T47D (cell line): Measurements from ENCODE around the gene CABLES2.
A peak's percentile ranks its signal among the peaks of the same experiment; 100 is the strongest.

Experiments
- DNase-seq, 2 experiments: peaks; one replicate each; pipeline versions ENCODE4 v3.0.0 to v3.0.0-alpha.2; 2011 to 2012; ENCODE audit warnings: low read depth in 1 of 2, low spot score in 1 of 2
- JUND ChIP-seq: IDR thresholded peaks from 2 replicates; pipeline ENCODE4 v1.6.1; 2012; ENCODE audit warnings: low read depth
- in situ Hi-C: cut with HindIII; loops from 2 replicates; pipeline ENCODE4 v1.10.0; 2016; ENCODE audit warnings: low sequenced_read_pairs, low pct_unique_long_range_greater_than_20kb

Gene CABLES2

GRCh38 chr20:62392621-62393334 is 14.3 kb downstream of the CABLES2 start:
- in situ Hi-C loops = no loop called here
- DNase-seq = no peak
- TF ChIP-seq JUND = no peak

DNA sequence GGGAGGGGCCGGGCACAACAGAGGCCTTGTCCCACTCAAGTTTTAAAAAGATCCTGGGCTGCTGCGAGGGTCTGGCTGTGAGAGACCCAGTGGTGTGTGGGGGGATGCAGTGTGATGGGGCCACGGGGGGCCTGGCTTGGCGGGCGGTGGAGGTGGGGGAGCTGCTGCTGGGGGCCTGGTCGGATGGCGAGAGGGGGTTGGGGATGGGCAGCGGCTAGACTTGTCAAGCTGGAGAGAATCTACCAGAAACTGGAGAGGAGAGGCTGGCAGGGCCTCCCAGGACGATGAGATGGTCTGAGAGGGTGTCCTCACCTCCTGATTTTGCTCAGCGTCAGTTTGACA is 15.0 kb downstream of the CABLES2 start:
- no peak for TF ChIP-seq JUND
- in situ Hi-C loops = no loop called here
- no peak for DNase-seq

GRCh38 chr20:62391165-62392076 is 15.7 kb downstream of the CABLES2 start:
- TF ChIP-seq JUND = no peak
- DNase-seq = no peak
- in situ Hi-C loops = no loop called here

DNA sequence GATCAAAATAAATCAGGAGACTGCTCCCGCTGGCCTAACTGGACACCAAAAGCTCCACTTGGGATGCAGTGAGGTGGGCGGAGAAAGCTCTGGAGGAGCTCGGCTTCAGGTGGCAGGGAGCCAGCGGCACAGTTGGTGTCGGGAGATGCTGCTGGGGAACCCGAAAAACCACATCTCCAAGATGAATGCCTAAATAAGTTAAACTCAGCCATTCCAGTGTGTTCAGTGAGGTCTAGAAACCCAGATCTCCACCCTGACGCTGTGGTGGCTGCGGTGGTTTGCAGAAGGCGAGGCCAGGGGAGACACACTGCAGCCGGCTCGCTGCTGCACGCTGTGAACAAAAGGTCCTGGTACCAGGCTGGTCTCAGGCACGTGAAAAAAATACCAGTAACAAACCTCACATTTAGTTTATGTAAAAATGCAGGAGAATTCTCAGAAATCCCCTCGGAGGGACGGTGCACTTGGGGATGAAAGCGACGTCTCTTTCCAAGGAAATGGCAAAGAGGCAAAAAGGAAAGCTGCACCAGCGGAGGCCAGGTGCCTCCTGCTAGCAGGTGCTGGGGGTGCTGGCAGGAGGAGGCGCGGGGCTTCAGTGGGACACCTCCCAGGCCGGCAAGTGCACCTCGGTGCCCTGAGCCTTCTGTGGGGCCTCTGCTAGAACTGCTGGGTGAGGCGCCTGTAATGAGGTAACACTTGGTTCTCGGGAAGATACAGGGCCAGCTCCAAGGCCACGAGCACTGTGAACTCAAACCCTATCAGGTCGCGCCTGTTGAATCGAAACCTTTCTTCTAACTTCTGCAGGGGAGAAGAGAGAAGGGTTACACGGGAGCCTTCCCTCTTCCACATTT is 16.5 kb downstream of the CABLES2 start:
- no peak for TF ChIP-seq JUND
- in situ Hi-C loops = no loop called here
- DNase-seq = no peak

GRCh38 chr20:62389601-62390087 is 17.4 kb downstream of the CABLES2 start:
- no peak for TF ChIP-seq JUND
- in situ Hi-C loops = no loop called here
- DNase-seq = no peak

GRCh38 chr20:62388839-62389600 is 18.1 kb downstream of the CABLES2 start:
- in situ Hi-C loops = no loop called here
- no peak for TF ChIP-seq JUND
- no peak for DNase-seq

DNA sequence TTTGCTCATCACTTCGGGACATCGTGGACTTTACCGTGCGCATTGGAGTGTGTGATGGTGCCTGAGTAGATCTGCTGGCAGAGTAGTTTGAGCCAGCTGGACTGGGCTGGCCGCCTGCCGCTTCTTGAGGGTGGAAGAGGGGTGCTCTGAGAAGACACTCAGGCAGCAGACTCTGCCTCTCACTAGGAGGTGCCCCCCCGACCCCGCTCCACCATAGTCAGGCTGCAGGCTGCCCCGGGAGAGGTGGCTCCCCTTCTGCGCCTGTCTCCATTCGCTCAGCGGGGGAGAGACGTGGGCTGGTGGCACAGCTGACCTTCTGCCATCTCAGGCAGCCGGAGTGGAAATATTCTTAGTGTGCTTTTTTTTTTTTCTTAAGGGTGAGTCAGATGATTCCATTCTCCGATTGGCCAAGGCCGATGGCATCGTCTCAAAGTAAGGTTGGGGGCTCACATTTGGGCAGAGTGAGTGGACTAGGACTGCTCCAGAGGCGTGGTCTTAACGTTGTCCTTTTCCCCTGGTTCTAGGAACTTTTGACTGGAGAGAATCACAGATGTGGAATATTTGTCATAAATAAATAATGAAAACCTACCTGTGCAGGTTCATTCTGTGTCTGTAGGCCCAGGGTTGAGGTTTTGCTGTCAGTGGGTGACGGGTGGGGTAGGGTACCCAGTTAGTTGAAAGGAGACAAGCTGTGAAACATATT is 19.0 kb downstream of the CABLES2 start:
- no peak for DNase-seq
- in situ Hi-C loops = no loop called here

GRCh38 chr20:62387219-62387913 is 19.7 kb downstream of the CABLES2 start:
- TF ChIP-seq JUND = no peak
- in situ Hi-C loops = no loop called here
- no peak for DNase-seq

More for the DNA sequence above, 19.0 kb downstream of the CABLES2 start:
- TF ChIP-seq JUND = no peak

DNA sequence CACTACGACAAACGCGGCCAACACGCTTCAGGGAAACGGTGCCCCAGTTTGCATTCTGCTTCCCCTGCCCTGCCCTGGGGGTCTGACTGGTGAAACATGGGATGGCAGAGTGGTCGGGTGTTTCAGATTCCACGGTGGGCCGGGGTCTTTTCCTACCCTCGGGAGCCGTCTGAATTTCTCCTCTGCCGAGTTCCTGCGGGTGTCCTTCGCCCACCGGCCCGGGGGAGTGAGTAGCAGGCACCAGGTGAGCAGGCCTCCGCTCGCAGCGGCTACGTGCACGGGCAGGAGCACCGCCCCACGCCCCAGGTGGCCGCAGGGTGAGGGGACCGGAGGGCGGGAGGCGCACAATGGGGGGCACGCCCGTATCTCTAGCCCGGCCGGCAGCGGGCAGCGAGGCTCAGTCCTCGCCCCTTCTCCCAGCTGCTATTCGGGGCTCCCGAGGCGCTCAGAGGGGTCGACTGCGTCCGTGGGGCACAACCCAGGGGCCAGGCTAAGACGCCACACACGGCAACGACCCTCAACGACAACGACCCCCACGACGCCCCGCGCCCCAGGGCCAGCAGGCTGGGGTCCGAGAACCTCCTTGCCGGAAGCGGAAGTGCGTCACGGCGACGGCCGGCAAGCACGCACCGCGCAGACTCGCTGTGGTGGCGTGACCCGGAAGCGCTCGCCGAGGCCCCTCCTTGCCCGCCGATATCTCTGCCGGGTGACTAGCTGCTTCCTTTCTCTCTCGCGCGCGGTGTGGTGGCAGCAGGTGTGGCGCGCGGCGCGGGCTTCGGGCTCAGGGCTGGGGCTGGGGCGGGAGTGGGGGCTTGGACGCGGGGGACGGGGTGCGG is 20.5 kb downstream of the CABLES2 start, which contains the start of gene RPS21:
Gene RPS21, plus strand, starts transcription at position 721 of the 836 bp plus-strand sequence. CDS start 236 bp downstream, outside the sequence.
- in situ Hi-C loops = no loop called here
- no peak for TF ChIP-seq JUND
- DNase-seq = peak; percentile 93 to 95
